Sigmoid colon (tissue), 3 donors: ENCODE data around the gene BOLL.
"Not testable (repeated sequence)": the region's sequence is repeated elsewhere in the genome, so short reads cannot be mapped to it uniquely, and the experiment has no call there.

Source experiments
- POLR2A ChIP-seq, 2 donors: fragments of 450-650 bp; IDR thresholded peaks; one replicate each; pipeline ENCODE4 v1.6.1; 2016; ENCODE audit warnings: antibody characterized with exemption in 2 of 2, mild to moderate bottlenecking in 2 of 2, moderate library complexity in 2 of 2
- TF ChIP-seq, protein P1 (sequence below), 4 experiments: fragments of 450-650 bp in 3 of 4; fragments of 200-600 bp in 1 of 4; IDR thresholded peaks; one replicate each; pipeline ENCODE4 v1.5.1; 2016 to 2019; ENCODE audit warnings: antibody characterized with exemption in 4 of 4, mild to moderate bottlenecking in 3 of 4, moderate library complexity in 2 of 4

DNA sequence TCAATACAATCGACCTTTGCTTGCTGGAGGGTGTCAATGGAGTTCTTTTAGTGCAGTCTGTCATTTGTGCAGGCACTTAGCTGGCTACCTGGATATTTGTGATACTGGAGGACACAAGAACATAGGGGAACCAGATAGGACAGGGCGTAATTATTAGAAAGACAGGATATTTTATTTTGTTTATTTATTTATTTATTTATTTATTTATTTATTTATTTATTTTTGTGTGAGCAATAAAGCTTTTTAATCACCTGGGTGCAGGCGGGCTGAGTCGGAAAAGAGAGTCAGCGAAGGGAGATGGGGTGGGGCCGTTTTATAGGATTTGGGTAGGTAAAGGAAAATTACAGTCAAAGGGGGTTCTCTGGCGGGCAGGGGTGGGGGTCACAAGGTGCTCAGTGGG lies 76.0 kb downstream of the BOLL start:
- TF ChIP-seq, protein P1, sequence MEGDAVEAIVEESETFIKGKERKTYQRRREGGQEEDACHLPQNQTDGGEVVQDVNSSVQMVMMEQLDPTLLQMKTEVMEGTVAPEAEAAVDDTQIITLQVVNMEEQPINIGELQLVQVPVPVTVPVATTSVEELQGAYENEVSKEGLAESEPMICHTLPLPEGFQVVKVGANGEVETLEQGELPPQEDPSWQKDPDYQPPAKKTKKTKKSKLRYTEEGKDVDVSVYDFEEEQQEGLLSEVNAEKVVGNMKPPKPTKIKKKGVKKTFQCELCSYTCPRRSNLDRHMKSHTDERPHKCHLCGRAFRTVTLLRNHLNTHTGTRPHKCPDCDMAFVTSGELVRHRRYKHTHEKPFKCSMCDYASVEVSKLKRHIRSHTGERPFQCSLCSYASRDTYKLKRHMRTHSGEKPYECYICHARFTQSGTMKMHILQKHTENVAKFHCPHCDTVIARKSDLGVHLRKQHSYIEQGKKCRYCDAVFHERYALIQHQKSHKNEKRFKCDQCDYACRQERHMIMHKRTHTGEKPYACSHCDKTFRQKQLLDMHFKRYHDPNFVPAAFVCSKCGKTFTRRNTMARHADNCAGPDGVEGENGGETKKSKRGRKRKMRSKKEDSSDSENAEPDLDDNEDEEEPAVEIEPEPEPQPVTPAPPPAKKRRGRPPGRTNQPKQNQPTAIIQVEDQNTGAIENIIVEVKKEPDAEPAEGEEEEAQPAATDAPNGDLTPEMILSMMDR (IDR thresholded peaks at IDR 0.05): not testable (repeated sequence)
- TF ChIP-seq POLR2A (IDR thresholded peaks at IDR 0.05): not testable (repeated sequence)
